Uterus (tissue), 4 donors: Measurements from ENCODE around the gene CMTR1. TPM values are rescaled to one million over a fixed set of nuclear protein-coding genes. Genes with fewer than 3 reads are reported as not detected.

Experiments
- DNase-seq, 2 donors: peaks; one replicate each; pipeline ENCODE4 v3.0.0-alpha.2; 2019 to 2020
- H3K27ac ChIP-seq, 2 donors: fragments of 200-600 bp; sonication (generic); 1 replicate in 1 of 2; 2 replicates in 1 of 2; pipeline ENCODE4 v1.5.1; 2016 to 2018
- H3K27me3 ChIP-seq, 2 donors: fragments of 200-600 bp; sonication (generic); one replicate each; pipeline ENCODE4 v1.5.1; 2018 to 2019; ENCODE audit warnings: control low read depth in 1 of 2
- H3K36me3 ChIP-seq, 2 donors: fragments of 200-600 bp; sonication (generic); one replicate each; pipeline ENCODE4 v1.5.1; 2019; ENCODE audit warnings: control low read depth in 1 of 2
- H3K4me1 ChIP-seq, 2 donors: fragments of 200-600 bp; sonication (generic); one replicate each; pipeline ENCODE4 v1.5.1; 2018 to 2019; ENCODE audit warnings: control low read depth in 1 of 2
- H3K4me3 ChIP-seq, 2 donors: fragments of 200-600 bp; sonication (generic); 1 replicate in 1 of 2; 2 replicates in 1 of 2; pipeline ENCODE4 v1.5.1; 2018 to 2019; ENCODE audit warnings: mild to moderate bottlenecking in 1 of 2
- H3K9me3 ChIP-seq, 2 donors: fragments of 200-600 bp; sonication (generic); one replicate each; pipeline ENCODE4 v1.5.1; 2019; ENCODE audit warnings: control low read depth in 1 of 2
- POLR2A ChIP-seq, 2 donors: fragments of 450-650 bp; IDR thresholded peaks; one replicate each; pipeline ENCODE4 v1.6.1; 2016; ENCODE audit warnings: antibody characterized with exemption in 2 of 2, mild to moderate bottlenecking in 1 of 2, moderate library complexity in 1 of 2
- intact Hi-C: fragments of 100-400 bp; cut with DNase I; formaldehyde crosslinking; loops from one replicate; pipeline ENCODE4 v1.15.1; 2023; ENCODE audit warnings: low total_unique reads
- total RNA-seq, 4 donors: library from RNA; depleted of rRNA in 3 of 4; stranded (reverse); fragments of >200 nt in 3 of 4; gene quantifications; one replicate each; pipeline versions ENCODE4 v1.1.0 to v1.2.4, GENCODE V29; 2014 to 2023
- TF ChIP-seq, protein P1 (sequence below), 4 experiments: fragments of 200-600 bp in 2 of 4; fragments of 450-650 bp in 2 of 4; sonication (generic) in 2 of 4; IDR thresholded peaks; one replicate each; pipeline ENCODE4 v1.5.1; 2016 to 2019; ENCODE audit warnings: antibody characterized with exemption in 4 of 4, mild to moderate bottlenecking in 2 of 4, moderate library complexity in 1 of 4
- donor health status: DM: yes; HTN: yes; CAD: no.

CMTR1 gene
- total RNA-seq, 4 donors from 2014 or later: 5.9 to 54.9 (median 31.0) TPM

DNA sequence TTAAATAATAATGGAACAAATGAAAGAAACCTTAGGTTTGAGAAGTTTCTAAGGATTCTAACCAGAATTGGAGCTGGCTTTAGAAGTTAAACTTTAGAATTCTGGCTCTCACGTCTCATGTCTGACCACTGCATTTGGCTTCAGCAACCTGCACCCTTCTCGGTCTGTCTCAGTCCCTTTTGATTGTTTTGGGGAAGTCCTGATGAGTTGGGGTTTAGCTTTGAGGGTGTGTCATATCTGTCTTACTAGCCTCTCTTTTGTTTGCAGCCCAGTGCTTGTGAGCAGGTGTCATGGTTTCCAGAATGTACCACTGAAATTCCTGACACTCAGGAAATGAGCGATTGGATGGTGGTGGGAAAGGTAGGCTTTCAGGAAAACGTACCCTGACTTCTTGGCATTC, 17.0 kb downstream of the CMTR1 start:
- DNase-seq: no peak
- Histone ChIP-seq H3K9me3 (no peaks in the 10 kb centered on the region), H3K27ac (no peak overlapping the region), H3K4me1 (no peaks in the 10 kb centered on the region), H3K36me3 (no peaks in the 10 kb centered on the region), H3K27me3 (no peaks in the 10 kb centered on the region), H3K4me3 (no peak overlapping the region)
- TF ChIP-seq POLR2A (IDR thresholded peaks at IDR 0.05): no peak
- TF ChIP-seq, protein P1, sequence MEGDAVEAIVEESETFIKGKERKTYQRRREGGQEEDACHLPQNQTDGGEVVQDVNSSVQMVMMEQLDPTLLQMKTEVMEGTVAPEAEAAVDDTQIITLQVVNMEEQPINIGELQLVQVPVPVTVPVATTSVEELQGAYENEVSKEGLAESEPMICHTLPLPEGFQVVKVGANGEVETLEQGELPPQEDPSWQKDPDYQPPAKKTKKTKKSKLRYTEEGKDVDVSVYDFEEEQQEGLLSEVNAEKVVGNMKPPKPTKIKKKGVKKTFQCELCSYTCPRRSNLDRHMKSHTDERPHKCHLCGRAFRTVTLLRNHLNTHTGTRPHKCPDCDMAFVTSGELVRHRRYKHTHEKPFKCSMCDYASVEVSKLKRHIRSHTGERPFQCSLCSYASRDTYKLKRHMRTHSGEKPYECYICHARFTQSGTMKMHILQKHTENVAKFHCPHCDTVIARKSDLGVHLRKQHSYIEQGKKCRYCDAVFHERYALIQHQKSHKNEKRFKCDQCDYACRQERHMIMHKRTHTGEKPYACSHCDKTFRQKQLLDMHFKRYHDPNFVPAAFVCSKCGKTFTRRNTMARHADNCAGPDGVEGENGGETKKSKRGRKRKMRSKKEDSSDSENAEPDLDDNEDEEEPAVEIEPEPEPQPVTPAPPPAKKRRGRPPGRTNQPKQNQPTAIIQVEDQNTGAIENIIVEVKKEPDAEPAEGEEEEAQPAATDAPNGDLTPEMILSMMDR (IDR thresholded peaks at IDR 0.05): no peak
- intact Hi-C loops: no loop called here

DNA sequence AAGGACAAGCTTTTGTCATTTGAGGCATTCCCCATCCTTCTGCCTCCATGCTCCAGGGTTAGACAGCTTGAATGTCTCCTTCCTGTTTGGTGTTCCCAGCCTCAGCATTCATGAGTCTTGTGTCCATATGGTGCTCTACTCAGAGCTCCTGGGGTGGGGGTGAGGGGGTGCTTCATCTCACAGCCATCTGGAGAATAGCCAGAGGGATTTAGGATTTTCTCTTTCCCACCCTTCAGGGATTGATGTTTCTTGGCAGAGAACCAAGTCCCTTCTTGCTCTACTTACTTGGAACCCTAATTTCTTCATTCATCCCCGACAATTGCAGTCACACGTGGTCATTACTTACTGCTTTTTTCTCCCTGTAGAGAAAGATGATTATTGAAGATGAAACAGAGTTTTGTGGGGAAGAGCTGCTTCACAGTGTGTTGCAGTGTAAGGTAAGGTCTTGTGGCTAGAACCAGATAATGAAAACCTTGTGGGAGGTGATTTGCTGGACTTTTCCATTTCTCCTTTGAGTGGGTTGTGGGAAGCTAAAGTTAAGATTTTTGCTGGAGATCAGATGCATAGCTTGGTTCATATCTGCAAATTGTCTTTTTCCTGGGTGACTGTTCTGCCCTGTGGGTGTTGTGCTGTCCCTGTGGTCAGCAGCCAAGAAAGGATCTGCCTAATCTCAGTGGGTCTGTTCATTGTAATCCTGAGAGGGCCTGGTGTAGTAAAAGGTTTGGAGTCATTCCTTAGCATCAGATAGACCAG, 18.6 kb downstream of the CMTR1 start:
- H3K27me3 ChIP-seq: no peaks in the 10 kb centered on the region
- H3K4me1 ChIP-seq: no peaks in the 10 kb centered on the region
- H3K36me3 ChIP-seq: no peaks in the 10 kb centered on the region
- intact Hi-C loops: no loop called here
- H3K9me3 ChIP-seq: no peaks in the 10 kb centered on the region
- H3K4me3 ChIP-seq: no peak overlapping the region
- H3K27ac ChIP-seq: no peak overlapping the region
- DNase-seq: no peak
- TF ChIP-seq POLR2A (IDR thresholded peaks at IDR 0.05): no peak
- TF ChIP-seq, protein P1 (IDR thresholded peaks at IDR 0.05): no peak

DNA sequence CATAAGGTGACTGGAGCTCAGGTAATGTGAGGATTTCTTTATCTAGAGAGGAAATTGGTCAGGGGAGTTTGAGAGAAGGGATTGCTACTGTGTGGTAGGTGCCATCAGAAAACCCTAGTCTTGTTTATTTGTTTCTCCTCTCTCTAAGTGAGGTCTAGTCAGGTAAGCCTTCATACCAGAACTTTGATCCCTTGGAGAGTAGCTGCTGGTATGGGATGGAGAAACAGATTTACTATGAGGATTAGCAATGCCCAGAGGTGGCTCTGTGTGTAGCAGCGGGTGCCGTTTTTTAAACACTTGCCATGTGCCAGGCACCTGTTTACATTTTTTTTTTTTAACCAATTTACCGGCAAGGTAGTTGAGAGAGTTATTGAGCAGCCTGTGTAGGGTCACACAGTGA, 19.5 kb downstream of the CMTR1 start:
- Histone ChIP-seq H3K9me3 (no peaks in the 10 kb centered on the region), H3K4me1 (no peaks in the 10 kb centered on the region), H3K27me3 (no peaks in the 10 kb centered on the region), H3K4me3 (no peak overlapping the region), H3K36me3 (no peaks in the 10 kb centered on the region), H3K27ac (no peak overlapping the region)
- intact Hi-C loops: no loop called here
- DNase-seq: no peak
- no peak for TF ChIP-seq POLR2A (IDR thresholded peaks at IDR 0.05)
- TF ChIP-seq, protein P1 (IDR thresholded peaks at IDR 0.05): no peak

DNA sequence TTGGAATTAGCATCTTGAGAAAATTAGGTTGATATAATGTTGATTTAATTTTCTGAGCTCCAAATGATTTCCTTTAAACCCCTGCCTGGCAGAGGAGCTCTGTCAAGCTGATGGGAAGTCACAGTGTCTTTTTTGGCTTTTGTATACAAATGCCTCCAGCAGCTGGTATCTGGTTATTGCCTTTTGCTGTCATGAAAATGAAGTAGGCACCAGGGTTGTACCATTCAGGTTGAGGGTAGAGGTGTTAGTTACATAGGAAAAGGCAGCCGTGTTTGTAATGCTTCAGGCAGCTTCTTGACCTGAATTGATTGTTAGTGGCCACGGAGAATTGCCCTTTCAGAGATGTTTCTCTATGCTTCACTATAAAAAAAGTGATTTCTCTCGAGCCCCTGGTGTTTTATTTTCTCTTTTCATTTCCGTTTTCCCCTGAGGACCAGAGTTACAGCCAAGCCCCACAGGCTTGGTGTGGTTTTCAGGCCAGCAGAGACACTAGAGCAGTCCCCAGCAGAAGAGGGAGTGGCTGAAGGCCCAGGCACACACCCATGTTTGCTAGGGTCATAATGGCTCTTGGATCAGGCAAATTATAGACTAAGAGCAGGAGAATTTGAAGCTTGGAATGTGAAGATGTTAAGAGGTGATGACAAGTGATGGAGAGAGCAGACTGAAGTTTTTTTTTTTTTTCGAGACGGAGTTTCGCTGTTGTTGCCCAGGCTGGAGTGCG, 21.6 kb downstream of the CMTR1 start:
- intact Hi-C loops: no loop called here
- Histone ChIP-seq H3K4me3 (no peak overlapping the region), H3K27ac (no peak overlapping the region), H3K4me1 (no peaks in the 10 kb centered on the region), H3K36me3 (no peaks in the 10 kb centered on the region), H3K9me3 (no peaks in the 10 kb centered on the region), H3K27me3 (no peaks in the 10 kb centered on the region)
- TF ChIP-seq POLR2A (IDR thresholded peaks at IDR 0.05): no peak
- TF ChIP-seq, protein P1 (IDR thresholded peaks at IDR 0.05): no peak
- DNase-seq: no peak

DNA sequence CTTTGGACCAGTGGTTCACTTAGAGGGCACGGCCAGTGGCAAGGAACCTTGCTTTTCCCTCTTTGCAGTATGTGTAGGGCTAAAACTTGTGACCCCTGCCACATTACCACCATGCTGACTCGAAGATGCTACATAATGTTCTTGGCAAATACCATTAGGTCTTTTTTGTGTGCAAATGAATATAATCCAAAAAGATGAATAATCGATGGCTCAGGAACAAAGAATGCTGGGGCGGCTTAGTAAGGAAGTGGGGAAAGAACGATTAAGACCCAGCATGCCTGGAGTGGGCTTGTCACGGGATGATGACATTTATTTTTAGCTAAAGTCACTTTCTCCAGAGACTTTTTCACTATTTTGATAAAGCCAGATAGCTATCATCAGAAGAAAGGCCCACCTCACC, 23.1 kb downstream of the CMTR1 start:
- intact Hi-C loops: no loop called here

More for the DNA sequence above, 23.1 kb downstream of the CMTR1 start:
- no peak overlapping the region for H3K27ac ChIP-seq
- H3K9me3 ChIP-seq: no peaks in the 10 kb centered on the region
- DNase-seq: no peak
- H3K36me3 ChIP-seq: no peaks in the 10 kb centered on the region
- H3K27me3 ChIP-seq: no peaks in the 10 kb centered on the region
- H3K4me1 ChIP-seq: no peaks in the 10 kb centered on the region
- TF ChIP-seq, protein P1 (IDR thresholded peaks at IDR 0.05): no peak
- TF ChIP-seq POLR2A (IDR thresholded peaks at IDR 0.05): no peak
- no peak overlapping the region for H3K4me3 ChIP-seq
